Kasumi-1 (cell line): Measurements from ENCODE around the gene DNAH5.

Experiments
- DNase-seq, 2 experiments: peaks; one replicate each; lab custom pipeline; 2025; lab: John Stamatoyannopoulos, UW

Gene DNAH5

DNA sequence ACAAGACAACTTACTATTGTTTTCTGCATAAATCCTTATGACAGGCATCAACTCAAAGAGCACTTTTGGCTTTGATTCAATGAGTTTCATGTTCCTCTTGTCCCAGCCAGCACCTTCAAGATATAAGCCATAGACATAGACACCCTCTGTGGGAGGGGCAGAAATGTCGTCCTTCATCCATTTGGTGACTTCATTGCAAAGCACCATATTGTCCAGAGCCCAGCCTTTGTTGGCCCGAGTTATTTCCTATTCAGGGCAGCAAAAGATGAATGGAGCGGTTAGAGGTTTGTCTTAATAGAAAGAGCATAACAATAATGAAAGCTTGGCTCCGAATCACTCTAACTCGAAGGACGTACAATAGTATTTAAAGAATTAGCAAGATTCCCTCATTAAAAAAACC, 243.9 kb downstream of the DNAH5 start:
- no peak for DNase-seq

DNA sequence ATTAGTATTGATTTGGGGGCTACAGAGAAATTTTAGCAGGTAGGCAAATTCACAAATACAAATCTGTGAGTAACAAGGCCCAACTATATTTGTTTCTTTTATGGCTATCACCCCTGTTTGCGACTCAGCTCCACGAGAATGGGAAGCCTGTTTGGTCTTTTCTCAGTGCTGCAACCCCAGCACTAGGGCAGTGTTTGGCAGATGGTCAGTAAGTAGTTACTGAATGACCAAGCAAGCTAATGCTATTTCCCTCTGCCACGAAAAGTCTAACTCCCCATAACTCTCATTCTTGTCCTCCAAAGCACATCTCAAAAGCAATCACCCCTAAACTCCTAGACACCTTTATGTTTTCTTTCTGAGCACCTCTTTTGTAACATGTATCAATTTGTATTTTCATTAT, 245.6 kb downstream of the DNAH5 start:
- no peak for DNase-seq

DNA sequence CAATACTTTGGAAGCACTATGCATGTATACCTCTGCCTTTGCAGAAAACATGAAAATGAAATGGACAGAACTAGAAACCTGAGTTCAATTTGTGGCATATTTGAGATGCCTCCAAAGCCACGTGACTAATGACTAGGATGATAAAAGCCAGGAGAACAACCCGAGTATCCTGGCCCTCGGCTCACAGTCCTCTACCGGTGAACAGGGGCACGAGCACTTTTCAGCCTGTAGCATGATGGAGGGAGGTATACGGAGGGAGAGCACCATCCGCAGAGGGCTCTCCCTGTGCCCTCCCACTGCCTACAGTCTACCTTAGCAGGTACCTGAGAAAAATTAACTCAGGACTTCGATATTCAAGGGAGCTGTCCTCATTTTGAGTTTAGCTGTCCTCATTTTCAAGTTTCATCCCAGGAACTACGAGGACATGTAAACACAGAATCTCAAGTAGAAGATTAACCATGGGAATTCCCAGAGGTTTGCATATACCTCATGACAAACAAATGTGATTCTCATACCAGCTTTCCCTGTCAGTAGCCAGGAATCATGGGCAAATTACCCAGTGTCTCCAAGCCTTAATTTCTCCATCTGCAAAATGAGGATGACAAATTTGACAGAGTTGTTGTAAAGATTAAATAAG, 249.3 kb downstream of the DNAH5 start:
- no peak for DNase-seq

DNA sequence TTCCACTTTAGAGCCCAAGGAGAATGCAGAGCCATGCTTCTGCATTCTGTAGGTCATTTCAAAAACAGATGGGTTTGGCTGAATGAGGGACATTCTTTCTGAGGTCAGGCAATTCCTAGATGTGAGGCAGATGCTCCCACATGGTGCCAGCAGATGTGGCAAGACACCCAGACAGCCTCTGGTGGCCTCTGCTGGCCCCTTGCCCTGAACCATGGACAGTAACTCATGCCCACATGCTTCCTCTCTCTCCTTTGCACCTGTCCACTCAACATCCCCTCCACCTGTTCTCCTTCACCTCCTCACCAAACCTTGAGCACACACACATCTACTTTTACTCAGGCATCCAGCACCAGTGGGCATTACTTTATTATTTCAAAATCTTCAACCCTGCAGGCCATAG, 252.3 kb downstream of the DNAH5 start:
- no peak for DNase-seq

DNA sequence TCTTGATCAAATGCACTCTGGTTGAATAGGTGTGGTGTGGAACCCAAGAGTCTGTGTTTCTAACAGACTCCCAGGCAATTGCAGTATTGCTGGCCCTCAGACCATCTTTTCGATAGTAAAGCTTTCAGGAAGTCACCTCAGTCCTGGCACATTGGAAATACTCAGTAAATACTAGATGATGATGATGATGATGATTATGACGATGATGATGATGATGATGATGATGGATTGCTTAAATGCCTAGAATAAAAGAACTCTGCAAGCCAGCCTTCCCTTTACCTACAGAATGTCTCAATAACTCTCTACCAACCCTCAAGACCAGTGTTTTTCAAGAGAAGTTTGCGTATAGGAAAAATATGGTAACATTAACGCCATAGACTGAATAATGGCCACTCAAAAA, 268.0 kb downstream of the DNAH5 start:
- DNase-seq: no peak

DNA sequence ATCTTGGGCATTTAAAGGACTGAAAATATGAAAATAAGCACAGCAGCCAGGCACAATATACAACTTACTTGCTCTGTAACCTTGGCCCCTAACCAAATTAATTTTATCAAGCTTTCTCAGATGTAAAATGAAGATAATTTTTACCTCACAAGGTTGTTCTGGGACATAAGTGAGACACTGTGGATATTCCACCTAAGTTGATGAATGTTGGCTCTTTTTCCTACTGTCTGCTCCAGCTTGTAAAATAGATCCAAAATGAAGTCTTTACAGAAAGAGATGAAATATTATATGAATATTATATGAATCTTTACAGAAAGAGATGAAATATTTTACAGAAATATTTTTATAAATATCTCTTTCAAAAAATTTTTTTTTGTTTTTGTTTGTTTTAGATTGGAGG, 270.1 kb downstream of the DNAH5 start:
- DNase-seq: no peak

DNA sequence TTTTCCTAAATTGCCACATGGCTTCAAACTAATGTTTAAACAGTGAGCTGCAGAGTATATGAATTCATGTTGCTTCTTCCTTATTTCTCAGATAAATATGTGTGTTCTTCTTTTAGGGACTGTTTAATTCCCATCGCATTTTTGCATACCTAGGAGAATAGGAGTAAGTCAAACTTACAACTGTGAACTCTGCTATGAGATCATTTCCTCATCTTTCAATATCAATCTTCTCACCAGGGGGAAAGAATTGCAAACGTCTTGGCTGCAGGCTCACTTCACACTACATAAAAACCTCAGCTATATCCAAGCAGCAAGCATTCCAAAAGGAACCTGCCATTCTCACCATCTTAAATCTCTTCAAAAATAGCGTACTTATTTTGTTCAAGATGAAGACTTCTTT, 271.0 kb downstream of the DNAH5 start:
- DNase-seq: no peak

DNA sequence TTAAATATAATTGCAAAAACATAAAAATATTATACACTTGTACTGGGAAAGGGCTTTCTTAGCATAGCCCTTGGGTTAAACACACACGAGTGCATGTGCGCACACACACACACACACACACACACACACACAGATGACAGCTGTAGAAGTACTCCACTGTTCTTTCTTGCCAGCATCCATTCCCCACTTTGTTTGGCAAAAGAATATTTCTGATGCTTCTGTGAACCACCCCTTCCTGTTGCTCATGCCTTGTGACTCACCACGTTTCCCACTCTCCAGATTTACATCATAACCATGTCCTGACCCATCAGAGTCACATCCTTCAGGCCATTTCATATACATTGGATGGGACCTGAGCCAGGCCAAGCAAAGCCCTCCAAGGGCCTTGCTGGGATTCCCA, 280.1 kb downstream of the DNAH5 start:
- DNase-seq: no peak

DNA sequence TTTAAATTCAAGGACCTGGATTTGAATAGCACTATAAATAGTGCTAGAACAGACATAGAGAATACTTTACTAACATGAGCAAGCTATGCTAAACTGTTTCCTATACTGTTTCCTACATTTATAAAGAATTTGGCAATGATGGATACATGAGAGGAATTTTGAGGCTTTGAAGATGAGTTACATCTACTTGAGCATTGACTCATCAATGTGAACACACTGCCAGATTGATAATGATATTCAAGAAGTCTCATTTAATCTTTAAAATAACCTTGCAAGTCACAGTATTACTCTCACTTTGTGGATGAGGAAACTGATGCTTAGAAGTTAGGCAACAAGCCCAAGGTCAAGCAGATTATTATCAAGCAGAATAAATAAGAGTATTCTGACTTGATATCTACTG, 281.9 kb downstream of the DNAH5 start:
- DNase-seq: no peak

DNA sequence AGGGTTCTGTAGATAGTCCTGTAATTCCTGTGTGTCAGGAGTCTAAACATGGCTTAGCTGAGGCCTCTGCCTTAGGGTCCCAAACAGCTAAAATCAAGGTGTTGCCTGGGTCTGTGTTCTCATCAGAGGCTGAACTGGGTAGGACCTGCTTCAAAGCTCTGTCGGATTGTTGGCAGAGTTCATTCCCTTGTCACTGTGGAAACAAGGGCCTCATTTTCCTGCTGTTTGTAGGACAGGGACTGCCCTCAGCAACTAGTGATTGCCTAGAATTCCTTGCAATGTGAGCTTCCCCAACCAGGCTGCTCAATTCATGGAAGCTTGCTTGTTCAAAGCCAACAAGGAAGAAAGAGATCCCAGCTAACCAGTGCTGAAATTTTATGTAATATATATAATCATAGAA, 283.2 kb downstream of the DNAH5 start:
- DNase-seq: no peak

DNA sequence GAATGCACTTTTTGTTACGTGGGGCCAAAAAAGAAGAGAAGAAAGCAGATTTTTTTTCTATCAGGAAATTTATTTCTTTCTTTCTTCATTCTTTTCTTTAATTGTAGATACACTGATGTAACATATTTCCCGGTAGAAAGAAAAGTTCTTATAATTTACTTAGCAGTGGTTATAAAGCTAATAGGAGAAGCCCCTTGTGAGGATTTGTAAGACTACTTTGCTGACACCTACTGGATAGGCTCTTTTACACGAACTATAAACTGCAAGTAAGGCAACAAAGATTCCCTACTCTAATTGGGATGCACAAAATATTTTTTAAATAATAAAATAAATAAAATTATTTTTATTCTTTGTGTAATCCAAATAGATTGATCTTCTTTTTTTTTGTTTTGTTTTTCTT, 284.4 kb downstream of the DNAH5 start:
- DNase-seq: peak; percentile 58 to 62

DNA sequence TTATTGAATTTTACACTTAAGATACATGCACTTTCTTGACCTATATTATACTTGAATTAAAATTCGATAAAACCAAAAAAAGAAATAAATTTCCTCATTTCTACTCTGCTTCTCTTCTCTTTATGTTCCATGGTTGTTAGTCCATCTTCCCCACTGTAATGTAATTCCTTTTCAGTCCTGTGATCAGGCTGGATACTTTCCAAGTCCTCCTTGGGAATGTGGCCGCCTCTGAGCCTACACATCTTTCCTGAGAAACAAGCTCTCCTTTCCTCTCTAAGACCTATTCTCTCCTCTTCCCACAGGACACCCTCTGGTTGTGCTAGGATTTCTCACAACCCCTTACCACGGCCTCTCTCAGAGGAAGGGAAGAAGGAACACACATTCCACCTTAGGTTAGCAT, 285.1 kb downstream of the DNAH5 start:
- no peak for DNase-seq

DNA sequence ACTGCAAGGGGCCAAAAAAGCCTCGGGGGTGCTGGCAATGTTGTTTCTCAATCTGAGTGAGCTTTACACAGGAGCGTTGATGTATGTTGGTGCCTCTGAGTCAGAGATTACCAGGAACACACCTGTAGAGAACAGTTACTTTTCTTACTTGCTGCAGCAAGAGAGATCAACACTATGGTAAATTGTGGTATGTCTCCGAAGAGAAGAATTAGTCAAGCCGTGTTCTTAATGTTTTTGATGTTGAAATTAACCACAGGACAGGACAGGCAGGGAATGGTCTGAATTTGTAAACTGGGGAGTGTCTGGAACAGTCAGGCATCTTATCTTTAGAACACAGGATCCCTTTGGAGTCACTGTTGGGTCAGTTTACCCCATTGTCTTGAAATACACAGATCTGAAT, 285.7 kb downstream of the DNAH5 start:
- no peak for DNase-seq

DNA sequence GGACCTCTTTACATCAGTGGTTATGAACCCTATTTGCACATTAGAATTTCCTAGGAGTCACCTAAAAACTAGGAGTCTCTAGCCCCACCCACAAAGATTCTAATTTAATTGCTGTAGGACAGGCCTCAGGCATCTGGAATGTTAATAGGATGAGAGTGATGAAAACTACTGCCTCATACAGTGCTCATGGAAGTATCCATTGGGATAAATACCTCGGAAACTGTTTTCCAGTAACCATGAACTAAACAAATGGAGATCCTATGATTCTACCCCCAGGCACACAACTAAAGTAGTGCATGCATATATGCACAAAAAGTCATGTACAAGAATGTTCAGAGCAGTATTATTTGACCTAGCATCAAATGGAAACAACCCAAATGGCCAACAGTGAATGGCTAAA, 286.3 kb downstream of the DNAH5 start:
- DNase-seq: no peak

DNA sequence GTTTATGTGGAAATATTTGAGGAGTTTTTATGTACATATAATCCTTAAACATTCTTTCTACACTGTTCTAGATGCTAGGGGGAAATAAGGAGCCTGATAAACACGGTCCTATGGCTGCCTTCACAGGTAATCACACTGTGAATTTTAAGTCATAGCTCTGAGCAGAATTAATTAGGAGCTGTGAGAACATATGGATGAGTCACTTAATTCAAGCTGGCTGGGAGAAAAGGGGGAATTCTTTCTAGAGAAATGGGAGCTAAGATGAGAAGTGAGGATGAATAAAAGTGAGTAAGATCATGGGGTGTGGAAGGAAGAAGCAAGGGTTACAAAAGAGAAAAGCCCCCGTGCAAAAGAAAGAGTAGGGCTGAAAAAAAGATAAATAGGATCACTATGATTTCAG, 290.8 kb downstream of the DNAH5 start:
- no peak for DNase-seq

DNA sequence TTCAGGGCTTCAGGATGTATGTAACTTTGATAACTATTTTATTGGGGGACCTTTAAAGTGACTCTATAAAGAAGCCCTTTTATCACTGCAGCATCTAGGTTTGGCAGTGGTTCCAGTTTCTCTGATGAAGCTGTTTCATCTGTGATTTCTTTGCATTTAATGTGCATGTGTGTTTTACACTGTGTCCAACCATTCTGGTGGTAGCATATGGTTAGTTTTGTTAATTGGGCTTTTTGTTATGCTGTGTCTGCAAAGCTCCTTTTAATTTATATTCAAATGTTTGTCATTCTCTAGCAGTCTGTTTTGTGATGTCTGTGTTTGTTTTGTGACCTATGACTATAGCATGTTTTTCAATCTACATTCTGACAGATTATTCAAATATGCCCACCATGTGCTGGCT, 294.8 kb downstream of the DNAH5 start:
- no peak for DNase-seq

DNA sequence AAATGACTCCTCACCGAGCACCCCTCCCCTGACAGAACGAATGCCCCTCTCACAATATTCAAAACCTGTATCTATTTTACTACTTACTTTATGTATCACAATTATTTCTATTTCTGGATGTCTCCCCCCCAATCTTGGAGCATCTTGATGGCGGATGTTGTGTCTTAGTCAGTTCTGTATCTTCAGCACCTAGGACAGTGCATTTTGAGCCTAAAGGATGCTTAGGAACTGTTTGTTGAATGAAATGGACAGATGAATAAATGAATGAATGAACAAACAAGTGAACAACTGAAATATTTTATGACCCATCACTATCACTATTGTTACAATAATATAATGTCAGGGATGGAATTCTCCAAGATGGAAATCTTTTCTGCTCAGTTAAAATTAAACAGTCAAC, 295.7 kb downstream of the DNAH5 start:
- peak in 1 of 2 experiments; percentile 19 for DNase-seq

DNA sequence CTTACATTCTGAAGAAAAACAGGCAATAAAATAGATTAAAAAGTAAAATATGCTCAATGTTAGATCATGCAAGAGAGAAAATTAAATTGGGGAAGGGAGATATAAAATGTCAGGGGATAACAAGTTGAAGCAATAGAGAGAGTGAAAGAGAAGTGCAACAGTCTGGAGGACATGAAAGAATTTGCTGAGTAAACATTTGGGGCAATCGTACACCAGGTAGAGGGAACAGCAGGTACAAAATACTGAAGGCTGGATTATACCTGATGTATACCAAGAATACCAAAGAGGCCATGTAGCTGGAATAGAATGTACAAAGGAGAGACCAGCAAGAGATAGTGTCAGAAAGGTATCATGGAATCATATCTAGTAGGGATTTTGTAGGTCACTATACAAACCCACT, 300.8 kb downstream of the DNAH5 start:
- DNase-seq: no peak

DNA sequence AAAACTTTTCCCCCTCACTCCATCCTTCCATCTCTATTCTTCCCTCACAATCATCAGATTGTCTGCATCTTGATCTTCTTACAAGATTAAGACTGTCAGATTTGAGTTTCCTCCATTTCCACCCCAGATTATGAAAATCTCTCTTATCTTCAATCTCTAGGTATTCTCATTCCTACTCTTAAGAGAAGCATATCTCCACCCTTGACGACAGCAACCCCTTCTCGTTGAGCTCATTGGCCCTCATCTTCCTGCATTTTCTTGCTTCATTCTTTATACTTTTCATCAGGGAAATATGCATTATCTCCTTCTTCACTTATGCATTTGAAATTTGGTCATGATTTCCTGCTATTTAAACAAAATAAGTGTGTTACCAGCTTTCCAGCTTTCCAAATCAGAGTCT, 301.3 kb downstream of the DNAH5 start:
- no peak for DNase-seq
